NOMO-1 (cell line): ENCODE measurements around the gene GAL3ST2.
"Not testable (repeated sequence)": the region's sequence is repeated elsewhere in the genome, so short reads cannot be mapped to it uniquely, and the experiment has no call there.

Experiments
- DNase-seq, 2 experiments: peaks; one replicate each; lab custom pipeline; 2025; ENCODE audit not compliant: unreplicated experiment in 2 of 2; lab: John Stamatoyannopoulos, UW

The GAL3ST2 gene

GRCh38 chr2:241806217-241806616 lies 29.6 kb downstream of the GAL3ST2 start:
- DNase-seq = not testable (repeated sequence)

GRCh38 chr2:241808051-241808720 lies 31.6 kb downstream of the GAL3ST2 start:
- no peak for DNase-seq

- DNase-seq = no peak
These were observed 32.2 kb downstream of the GAL3ST2 start, which contains the start of gene NEU4 for GRCh38 chr2:241808721-241809382. TSS of gene NEU4 (plus strand) at chr2:241809193. CDS start at chr2:241814485, 5,292 bp downstream.

- no peak for DNase-seq
These were observed 33.0 kb downstream of the GAL3ST2 start for GRCh38 chr2:241809383-241810306.

- no peak for DNase-seq
These were observed 33.9 kb downstream of the GAL3ST2 start for GRCh38 chr2:241810307-241811200.

GRCh38 chr2:241811201-241811951 lies 34.8 kb downstream of the GAL3ST2 start:
- DNase-seq = no peak

GRCh38 chr2:241811952-241812729 lies 35.5 kb downstream of the GAL3ST2 start:
- DNase-seq = no peak

- no peak for DNase-seq
These were observed 36.4 kb downstream of the GAL3ST2 start for GRCh38 chr2:241812730-241813643.

- no peak for DNase-seq
These were observed 37.2 kb downstream of the GAL3ST2 start for GRCh38 chr2:241813644-241814392.

- no peak for DNase-seq
These were observed 37.7 kb downstream of the GAL3ST2 start for GRCh38 chr2:241814393-241814642.

GRCh38 chr2:241814643-241815476 lies 38.2 kb downstream of the GAL3ST2 start:
- DNase-seq = no peak

- no peak for DNase-seq
These were observed 39.1 kb downstream of the GAL3ST2 start for GRCh38 chr2:241815477-241816430.

GRCh38 chr2:241816431-241817121 lies 40.0 kb downstream of the GAL3ST2 start:
- no peak for DNase-seq

- peak in 1 of 2 experiments; percentile 33 for DNase-seq
These were observed 40.7 kb downstream of the GAL3ST2 start for GRCh38 chr2:241817126-241817820.
